SH-SY5Y (cell line): Measurements from ENCODE around the gene RHEX.

Experiments
- GATA2 ChIP-seq: IDR thresholded peaks from 2 replicates; pipeline ENCODE4 v1.6.1; 2011; ENCODE audit warnings: mild to moderate bottlenecking, low read depth, low read length
- GATA3 ChIP-seq: IDR thresholded peaks from 2 replicates; pipeline ENCODE4 v1.6.1; 2011; ENCODE audit warnings: low read depth, mild to moderate bottlenecking, low read length, moderate library complexity

DNA sequence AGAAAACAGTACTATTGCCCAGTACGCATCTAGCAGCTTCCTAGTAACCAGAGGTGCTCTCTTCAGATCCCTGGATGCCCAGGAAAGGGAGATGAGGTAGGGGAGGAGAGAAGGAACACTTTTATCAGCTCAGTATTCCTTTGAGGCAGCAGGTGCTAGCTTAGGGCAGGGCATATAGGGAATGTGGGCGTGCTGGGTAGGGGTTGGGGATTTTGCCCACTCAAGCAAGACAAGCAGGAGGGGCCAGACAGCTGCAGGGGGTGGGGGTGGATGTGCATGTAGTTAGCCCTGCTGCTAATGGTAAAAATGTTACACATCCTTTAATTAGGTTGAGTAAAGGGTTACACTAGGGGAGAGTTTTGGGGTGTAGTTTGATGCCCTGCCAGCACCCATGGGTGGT, 82.3 kb downstream of the RHEX start:
- no peak for TF ChIP-seq GATA2
- TF ChIP-seq GATA3: no peak
